HepG2 (cell line): ENCODE data around the gene ATL2. TPM values are rescaled to one million over a fixed set of nuclear protein-coding genes. Genes with fewer than 3 reads are reported as not detected.

Experiments
- BCL6 ChIP-seq: IDR thresholded peaks from 2 replicates; pipeline ENCODE4 v1.6.1; 2016; ENCODE audit warnings: missing genetic modification reagents, missing compliant biosample characterization
- CEBPG ChIP-seq: IDR thresholded peaks from 2 replicates; pipeline ENCODE4 v1.6.1; 2016
- HDAC2 ChIP-seq: sonication (generic); formaldehyde crosslinking; IDR thresholded peaks from 2 replicates; pipeline ENCODE4 v1.4.0; 2020; ENCODE audit warnings: missing genetic modification reagents
- HHEX ChIP-seq: IDR thresholded peaks from 2 replicates; pipeline ENCODE4 v1.6.1; 2016; ENCODE audit warnings: control low read depth
- HMG20A ChIP-seq: IDR thresholded peaks from 2 replicates; pipeline ENCODE4 v1.6.1; 2016; ENCODE audit warnings: borderline replicate concordance
- HNF4G ChIP-seq, 2 experiments: sonication (generic) in 1 of 2; formaldehyde crosslinking in 1 of 2; IDR thresholded peaks; 2 replicates each; pipeline versions ENCODE4 v1.4.0 to v1.6.1; 2011 to 2020; ENCODE audit warnings: borderline replicate concordance in 2 of 2, low read depth in 2 of 2, mild to moderate bottlenecking in 2 of 2, low read length in 1 of 2, missing genetic modification reagents in 1 of 2, moderate library complexity in 1 of 2
- LCORL ChIP-seq, 2 experiments: fragments of 450-650 bp in 1 of 2; sonication (generic) in 1 of 2; formaldehyde crosslinking in 1 of 2; IDR thresholded peaks; 2 replicates each; pipeline versions ENCODE4 v1.5.0 to v1.6.1; 2017 to 2020; ENCODE audit warnings: antibody characterized with exemption in 1 of 2, missing genetic modification reagents in 1 of 2
- MTA1 ChIP-seq: sonication (generic); formaldehyde crosslinking; IDR thresholded peaks from 2 replicates; pipeline ENCODE4 v1.4.0; 2020; ENCODE audit warnings: missing genetic modification reagents, mild to moderate bottlenecking, borderline replicate concordance
- RFX1 ChIP-seq: fragments of 450-650 bp; IDR thresholded peaks from 2 replicates; pipeline ENCODE4 v1.6.1; 2017
- YY1 ChIP-seq: IDR thresholded peaks from 2 replicates; pipeline ENCODE4 v1.6.1; 2011; ENCODE audit warnings: low read length, low read depth, moderate library complexity, mild to moderate bottlenecking; ENCODE audit not compliant: insufficient read depth, insufficient replicate concordance
- ZNF121 ChIP-seq: sonication (generic); formaldehyde crosslinking; IDR thresholded peaks from 2 replicates; pipeline ENCODE4 v1.5.0; 2020; ENCODE audit warnings: mild to moderate bottlenecking, missing genetic modification reagents
- ZNF232 ChIP-seq: sonication (generic); formaldehyde crosslinking; IDR thresholded peaks from 2 replicates; pipeline ENCODE4 v1.4.0; 2020; ENCODE audit warnings: missing genetic modification reagents, borderline replicate concordance
- ZNF335 ChIP-seq: sonication (generic); formaldehyde crosslinking; IDR thresholded peaks from 2 replicates; pipeline ENCODE4 v1.4.0; 2020; ENCODE audit warnings: missing genetic modification reagents
- ZNF343 ChIP-seq: sonication (generic); formaldehyde crosslinking; IDR thresholded peaks from 2 replicates; pipeline ENCODE4 v1.4.0; 2020; ENCODE audit warnings: mild to moderate bottlenecking, missing genetic modification reagents
- polyA plus RNA-seq, 8 experiments: library from polyadenylated mRNA; depleted of rRNA in 3 of 8; stranded (reverse) in 7 of 8; unstranded in 1 of 8; fragments of >200 nt; fragmentation: Illumina TruSeq in 4 of 8; extraction: Trizol in 4 of 8; gene quantifications; 2 replicates each; pipeline versions ENCODE4 v1.2.1 to v1.2.3, GENCODE V29; 2011 to 2016; ENCODE audit warnings: low read depth in 4 of 8, missing spikeins in 1 of 8, mixed read lengths in 1 of 8; ENCODE audit not compliant: insufficient read depth in 1 of 8
- total RNA-seq, 5 experiments: library from RNA; depleted of rRNA; stranded (reverse); fragments of >200 nt; fragmentation: Illumina TruSeq; extraction: Trizol; gene quantifications; 2 replicates each; pipeline ENCODE4 v1.2.3, GENCODE V29; 2016; ENCODE audit warnings: low read depth in 1 of 5
- TF ChIP-seq, protein P1 (sequence below): sonication (generic); formaldehyde crosslinking; IDR thresholded peaks from 2 replicates; pipeline ENCODE4 v1.8.1; 2023; ENCODE audit warnings: mild to moderate bottlenecking, moderate library complexity, missing genetic modification reagents
- TF ChIP-seq, protein P2 (sequence below): sonication (generic); formaldehyde crosslinking; IDR thresholded peaks from 2 replicates; pipeline ENCODE4 v1.4.0; 2020; ENCODE audit warnings: missing genetic modification reagents
- TF ChIP-seq, protein P3 (sequence below): sonication (generic); formaldehyde crosslinking; IDR thresholded peaks from 2 replicates; pipeline ENCODE4 v1.4.0; 2020; ENCODE audit warnings: missing genetic modification reagents, borderline replicate concordance
- TF ChIP-seq, protein P4 (sequence below), 2 experiments: sonication (generic) in 1 of 2; formaldehyde crosslinking in 1 of 2; IDR thresholded peaks; 2 replicates each; pipeline versions ENCODE4 v1.5.1 to v1.6.1; 2011 to 2020; ENCODE audit warnings: borderline replicate concordance in 1 of 2, low read depth in 1 of 2, low read length in 1 of 2, mild to moderate bottlenecking in 1 of 2, missing genetic modification reagents in 1 of 2, moderate library complexity in 1 of 2
- TF ChIP-seq, protein P5 (sequence below): sonication (generic); formaldehyde crosslinking; IDR thresholded peaks from 2 replicates; pipeline ENCODE4 v1.4.0; 2020; ENCODE audit warnings: low read depth, missing genetic modification reagents

Gene ATL2
- total and polyA plus RNA-seq, 2 of the 13 experiments (the other 11 are each of a cell fraction or from before 2014, with no cell fraction given), result 56.5 to 119 TPM

DNA sequence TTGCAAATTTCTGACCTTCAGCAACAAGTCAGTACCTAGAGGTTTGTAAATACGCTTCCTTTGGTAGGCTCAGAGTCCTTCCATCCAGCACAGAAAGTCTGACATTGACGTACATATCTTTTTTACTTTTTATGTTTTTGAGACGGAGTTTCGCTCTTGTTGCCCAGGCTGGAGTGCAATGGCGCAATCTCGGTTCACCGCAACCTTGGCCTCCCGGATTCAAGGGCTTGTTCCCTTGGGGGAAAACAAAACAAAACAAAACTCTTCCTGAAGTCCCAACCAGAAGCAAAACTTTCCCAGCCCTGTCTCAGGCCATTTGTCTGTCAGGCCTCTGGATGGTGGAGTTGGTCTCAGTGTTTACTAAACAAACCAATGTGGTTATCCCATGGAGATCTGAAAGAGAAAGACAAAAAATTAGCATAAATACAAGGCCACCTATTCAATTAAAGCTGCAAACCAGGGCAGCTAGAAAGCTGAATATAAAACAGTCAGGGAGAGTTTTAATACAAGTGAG is 29.6 kb upstream of the ATL2 start (continued):
- TF ChIP-seq, protein P1, sequence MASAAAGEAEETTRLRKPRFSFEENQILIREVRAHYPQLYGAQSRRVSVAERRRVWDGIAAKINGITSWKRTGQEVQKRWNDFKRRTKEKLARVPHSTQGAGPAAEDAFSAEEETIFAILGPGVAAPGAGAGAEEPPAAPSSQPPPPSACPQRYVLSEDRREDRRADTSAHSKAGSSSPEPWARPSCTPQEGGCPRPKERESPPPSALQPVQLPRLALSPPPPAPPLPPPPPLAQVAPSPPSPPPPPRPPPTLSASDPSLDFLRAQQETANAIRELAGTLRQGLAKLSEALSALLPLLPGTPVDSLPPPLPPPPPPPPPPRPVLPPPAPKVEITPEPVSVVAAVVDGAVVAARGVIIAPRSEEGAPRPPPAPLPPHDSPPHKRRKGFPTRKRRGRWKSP, result peak; percentile 46; the same call in 1 of the 2 replicates
- TF ChIP-seq, protein P2, sequence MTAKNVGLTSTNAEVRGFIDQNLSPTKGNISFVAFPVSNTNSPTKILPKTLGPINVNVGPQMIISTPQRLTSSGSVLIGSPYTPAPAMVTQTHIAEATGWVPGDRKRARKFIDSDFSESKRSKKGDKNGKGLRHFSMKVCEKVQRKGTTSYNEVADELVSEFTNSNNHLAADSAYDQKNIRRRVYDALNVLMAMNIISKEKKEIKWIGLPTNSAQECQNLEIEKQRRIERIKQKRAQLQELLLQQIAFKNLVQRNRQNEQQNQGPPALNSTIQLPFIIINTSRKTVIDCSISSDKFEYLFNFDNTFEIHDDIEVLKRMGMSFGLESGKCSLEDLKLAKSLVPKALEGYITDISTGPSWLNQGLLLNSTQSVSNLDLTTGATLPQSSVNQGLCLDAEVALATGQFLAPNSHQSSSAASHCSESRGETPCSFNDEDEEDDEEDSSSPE (CRISPR knock-in tag), result no peak; the same call in 1 of the 2 replicates
- TF ChIP-seq LCORL (IDR thresholded peaks at IDR 0.05), result no peak
- peak; percentile 43; the same call in 1 of the 2 replicates for TF ChIP-seq LCORL (CRISPR knock-in tag; IDR thresholded peaks at IDR 0.05)
- TF ChIP-seq, protein P3, sequence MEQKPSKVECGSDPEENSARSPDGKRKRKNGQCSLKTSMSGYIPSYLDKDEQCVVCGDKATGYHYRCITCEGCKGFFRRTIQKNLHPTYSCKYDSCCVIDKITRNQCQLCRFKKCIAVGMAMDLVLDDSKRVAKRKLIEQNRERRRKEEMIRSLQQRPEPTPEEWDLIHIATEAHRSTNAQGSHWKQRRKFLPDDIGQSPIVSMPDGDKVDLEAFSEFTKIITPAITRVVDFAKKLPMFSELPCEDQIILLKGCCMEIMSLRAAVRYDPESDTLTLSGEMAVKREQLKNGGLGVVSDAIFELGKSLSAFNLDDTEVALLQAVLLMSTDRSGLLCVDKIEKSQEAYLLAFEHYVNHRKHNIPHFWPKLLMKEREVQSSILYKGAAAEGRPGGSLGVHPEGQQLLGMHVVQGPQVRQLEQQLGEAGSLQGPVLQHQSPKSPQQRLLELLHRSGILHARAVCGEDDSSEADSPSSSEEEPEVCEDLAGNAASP, result peak; percentile 72; the same call in 1 of the 2 replicates
- no peak for TF ChIP-seq MTA1 (CRISPR knock-in tag)
- TF ChIP-seq HDAC2 (CRISPR knock-in tag), result peak; percentile 69
- TF ChIP-seq CEBPG (CRISPR knock-in tag), result peak; percentile 96
- TF ChIP-seq HMG20A (CRISPR knock-in tag), result peak; percentile 86
- peak; percentile 10; the same call in 1 of the 2 replicates for TF ChIP-seq ZNF335 (CRISPR knock-in tag)
- TF ChIP-seq ZNF232 (CRISPR knock-in tag), result no peak
- TF ChIP-seq, protein P4, sequence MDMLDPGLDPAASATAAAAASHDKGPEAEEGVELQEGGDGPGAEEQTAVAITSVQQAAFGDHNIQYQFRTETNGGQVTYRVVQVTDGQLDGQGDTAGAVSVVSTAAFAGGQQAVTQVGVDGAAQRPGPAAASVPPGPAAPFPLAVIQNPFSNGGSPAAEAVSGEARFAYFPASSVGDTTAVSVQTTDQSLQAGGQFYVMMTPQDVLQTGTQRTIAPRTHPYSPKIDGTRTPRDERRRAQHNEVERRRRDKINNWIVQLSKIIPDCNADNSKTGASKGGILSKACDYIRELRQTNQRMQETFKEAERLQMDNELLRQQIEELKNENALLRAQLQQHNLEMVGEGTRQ (IDR thresholded peaks at IDR 0.05; ENCODE audit: low read depth, low read length), result no peak
- TF ChIP-seq, protein P4 (CRISPR knock-in tag; IDR thresholded peaks at IDR 0.05; ENCODE audit: borderline replicate concordance), result no peak
- no peak for TF ChIP-seq RFX1
- TF ChIP-seq, protein P5, sequence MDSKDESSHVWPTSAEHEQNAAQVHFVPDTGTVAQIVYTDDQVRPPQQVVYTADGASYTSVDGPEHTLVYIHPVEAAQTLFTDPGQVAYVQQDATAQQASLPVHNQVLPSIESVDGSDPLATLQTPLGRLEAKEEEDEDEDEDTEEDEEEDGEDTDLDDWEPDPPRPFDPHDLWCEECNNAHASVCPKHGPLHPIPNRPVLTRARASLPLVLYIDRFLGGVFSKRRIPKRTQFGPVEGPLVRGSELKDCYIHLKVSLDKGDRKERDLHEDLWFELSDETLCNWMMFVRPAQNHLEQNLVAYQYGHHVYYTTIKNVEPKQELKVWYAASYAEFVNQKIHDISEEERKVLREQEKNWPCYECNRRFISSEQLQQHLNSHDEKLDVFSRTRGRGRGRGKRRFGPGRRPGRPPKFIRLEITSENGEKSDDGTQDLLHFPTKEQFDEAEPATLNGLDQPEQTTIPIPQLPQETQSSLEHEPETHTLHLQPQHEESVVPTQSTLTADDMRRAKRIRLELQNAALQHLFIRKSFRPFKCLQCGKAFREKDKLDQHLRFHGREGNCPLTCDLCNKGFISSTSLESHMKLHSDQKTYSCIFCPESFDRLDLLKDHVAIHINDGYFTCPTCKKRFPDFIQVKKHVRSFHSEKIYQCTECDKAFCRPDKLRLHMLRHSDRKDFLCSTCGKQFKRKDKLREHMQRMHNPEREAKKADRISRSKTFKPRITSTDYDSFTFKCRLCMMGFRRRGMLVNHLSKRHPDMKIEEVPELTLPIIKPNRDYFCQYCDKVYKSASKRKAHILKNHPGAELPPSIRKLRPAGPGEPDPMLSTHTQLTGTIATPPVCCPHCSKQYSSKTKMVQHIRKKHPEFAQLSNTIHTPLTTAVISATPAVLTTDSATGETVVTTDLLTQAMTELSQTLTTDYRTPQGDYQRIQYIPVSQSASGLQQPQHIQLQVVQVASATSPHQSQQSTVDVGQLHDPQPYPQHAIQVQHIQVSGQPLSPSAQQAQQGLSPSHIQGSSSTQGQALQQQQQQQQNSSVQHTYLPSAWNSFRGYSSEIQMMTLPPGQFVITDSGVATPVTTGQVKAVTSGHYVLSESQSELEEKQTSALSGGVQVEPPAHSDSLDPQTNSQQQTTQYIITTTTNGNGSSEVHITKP (CRISPR knock-in tag), result no peak
- TF ChIP-seq ZNF343, result peak; percentile 24; the same call in 1 of the 2 replicates
- TF ChIP-seq ZNF121 (CRISPR knock-in tag), result peak; percentile 46
- peak; percentile 49 for TF ChIP-seq HHEX (CRISPR knock-in tag)
- peak; percentile 28 for TF ChIP-seq YY1
- peak; percentile 30; the same call in 1 of the 2 replicates for TF ChIP-seq HNF4G (IDR thresholded peaks at IDR 0.05; ENCODE audit: borderline replicate concordance, low read depth, low read length)
- TF ChIP-seq HNF4G (CRISPR knock-in tag; IDR thresholded peaks at IDR 0.05; ENCODE audit: borderline replicate concordance, low read depth), result peak; percentile 46; the same call in 1 of the 2 replicates
- peak; percentile 95 for TF ChIP-seq BCL6 (CRISPR knock-in tag)
